RWPE2 (cell line): Measurements from ENCODE around the gene RGL3.

Source experiments
- ATAC-seq: fragments of 200-7000 bp; cut with Tn5 transposase; 3 replicates; pipeline ENCODE4 v1.9.1; 2021; ENCODE audit warnings: low read depth
- DNase-seq: peaks from one replicate; pipeline ENCODE4 v3.0.0-alpha.2; 2020; ENCODE audit warnings: low spot score
- H3K27ac ChIP-seq: fragments of 450-650 bp; 2 replicates; pipeline ENCODE4 v1.5.1; 2017; ENCODE audit warnings: mild to moderate bottlenecking; ENCODE audit not compliant: poor library complexity, severe bottlenecking
- H3K27me3 ChIP-seq: fragments of 250-450 bp; sonication (Bioruptor Pico); 2 replicates; pipeline ENCODE4 v1.5.1; 2021; ENCODE audit warnings: mild to moderate bottlenecking, moderate library complexity; ENCODE audit not compliant: insufficient read depth, poor library complexity, severe bottlenecking
- H3K36me3 ChIP-seq: fragments of 250-450 bp; sonication (Bioruptor Pico); 2 replicates; pipeline ENCODE4 v1.5.1; 2020; ENCODE audit warnings: low read depth, mild to moderate bottlenecking, moderate library complexity
- H3K4me1 ChIP-seq: fragments of 250-450 bp; sonication (Bioruptor Pico); 2 replicates; pipeline ENCODE4 v1.5.1; 2021; ENCODE audit warnings: mild to moderate bottlenecking, moderate library complexity; ENCODE audit not compliant: insufficient read depth, poor library complexity, severe bottlenecking
- H3K4me3 ChIP-seq: fragments of 250-450 bp; sonication (Bioruptor Pico); 2 replicates; pipeline ENCODE4 v1.5.1; 2021; ENCODE audit warnings: mild to moderate bottlenecking, moderate library complexity; ENCODE audit not compliant: severe bottlenecking
- H3K9me3 ChIP-seq: fragments of 250-450 bp; sonication (Bioruptor Pico); 2 replicates; pipeline ENCODE4 v1.5.1; 2021; ENCODE audit warnings: mild to moderate bottlenecking, moderate library complexity; ENCODE audit not compliant: severe bottlenecking
- CTCF ChIP-seq: fragments of 450-650 bp; IDR thresholded peaks from one replicate; pipeline ENCODE4 v1.5.1; 2017; ENCODE audit warnings: mild to moderate bottlenecking, moderate library complexity; ENCODE audit not compliant: poor library complexity, severe bottlenecking

The RGL3 gene

DNA sequence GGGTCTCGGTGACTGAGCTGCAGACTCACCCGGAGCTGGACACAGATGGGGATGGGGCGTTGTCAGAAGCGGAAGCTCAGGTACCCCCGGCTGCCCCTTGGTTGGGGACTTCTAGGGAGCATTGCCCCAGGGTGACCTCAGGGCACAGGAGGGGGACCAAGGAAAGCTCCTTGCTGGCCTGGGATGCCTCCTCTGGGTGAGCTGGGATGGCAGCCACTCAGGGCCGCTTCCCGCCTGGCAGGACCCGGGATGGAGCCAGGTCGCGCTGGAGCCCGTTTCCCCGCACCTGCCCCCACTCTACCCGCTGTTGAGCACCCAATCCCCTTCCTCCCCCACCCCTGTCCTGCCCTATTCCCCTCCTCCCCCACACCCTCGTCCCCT lies 27.1 kb upstream of the RGL3 start:
- no peak overlapping the region for H3K4me3 ChIP-seq
- H3K27me3 ChIP-seq = no peaks in the 10 kb centered on the region
- H3K4me1 ChIP-seq = peaks cover 12% of the 10 kb centered on the region
- ATAC-seq (no peak), DNase-seq (no peak)
- no peak for TF ChIP-seq CTCF
- no peak overlapping the region for H3K27ac ChIP-seq
- no peaks in the 10 kb centered on the region for H3K9me3 ChIP-seq
- H3K36me3 ChIP-seq = peaks cover 74% of the 10 kb centered on the region

DNA sequence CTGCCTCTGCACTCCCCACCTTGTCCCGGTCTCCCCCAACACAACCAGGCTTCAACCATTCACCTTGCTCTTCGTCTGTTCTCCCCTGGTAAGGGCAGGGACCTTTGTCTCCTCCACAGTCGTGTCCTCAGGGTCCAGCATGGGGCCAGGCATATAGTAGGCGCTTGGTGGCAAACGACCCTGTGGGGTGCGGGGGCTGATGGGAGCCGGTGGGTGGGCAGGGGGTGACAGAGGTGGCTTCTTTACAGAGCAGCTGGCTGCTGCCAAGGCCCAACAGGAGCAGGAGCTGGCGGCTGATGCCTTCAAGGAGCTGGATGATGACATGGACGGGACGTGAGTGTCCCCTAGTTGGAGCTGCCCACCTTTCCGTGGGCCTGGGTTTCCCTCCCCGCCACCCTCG lies 26.0 kb upstream of the RGL3 start:
- no peak for TF ChIP-seq CTCF
- H3K9me3 ChIP-seq = no peaks in the 10 kb centered on the region
- DNase-seq (no peak), ATAC-seq (no peak)
- no peak overlapping the region for H3K27ac ChIP-seq
- H3K4me3 ChIP-seq = no peak overlapping the region
- H3K36me3 ChIP-seq = peaks cover 85% of the 10 kb centered on the region
- peaks cover 12% of the 10 kb centered on the region for H3K4me1 ChIP-seq
- H3K27me3 ChIP-seq = no peaks in the 10 kb centered on the region

- no peaks in the 10 kb centered on the region for H3K9me3 ChIP-seq
- TF ChIP-seq CTCF = no peak
These were observed 24.9 kb upstream of the RGL3 start for GRCh38 chr19:11444059-11444458.

DNA sequence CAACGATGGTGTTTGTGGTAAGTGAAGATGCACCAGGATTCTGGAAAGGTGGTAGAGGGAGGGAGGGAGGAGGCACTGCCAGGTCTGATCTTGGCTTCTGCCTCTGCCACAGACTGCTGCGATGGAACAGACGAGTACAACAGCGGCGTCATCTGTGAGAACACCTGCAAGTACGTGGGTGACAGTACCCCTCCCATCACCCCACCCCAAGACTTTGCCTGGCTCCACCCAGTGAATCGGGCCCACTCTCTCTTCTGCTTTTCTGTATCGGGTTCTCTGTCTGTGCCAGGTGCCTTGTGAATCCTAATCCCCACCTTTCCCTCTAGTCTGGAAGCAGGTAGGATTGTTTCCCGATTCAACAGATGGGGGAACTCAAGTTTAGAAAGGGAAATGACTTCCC lies 18.8 kb upstream of the RGL3 start:
- no peak overlapping the region for H3K4me3 ChIP-seq
- peaks cover under 1% of the 10 kb centered on the region for H3K4me1 ChIP-seq
- no peaks in the 10 kb centered on the region for H3K27me3 ChIP-seq
- ATAC-seq = no peak
- no peak for DNase-seq
- peaks cover 64% of the 10 kb centered on the region for H3K36me3 ChIP-seq
- no peaks in the 10 kb centered on the region for H3K9me3 ChIP-seq
- TF ChIP-seq CTCF = no peak
- H3K27ac ChIP-seq = no peak overlapping the region

More at GRCh38 chr19:11444059-11444458, 24.9 kb upstream of the RGL3 start:
- Histone ChIP-seq H3K27ac (peak overlapping the region; percentile 48), H3K4me1 (peaks cover 12% of the 10 kb centered on the region), H3K4me3 (no peak overlapping the region), H3K27me3 (no peaks in the 10 kb centered on the region), H3K36me3 (peaks cover 87% of the 10 kb centered on the region)
- DNase-seq (no peak), ATAC-seq (peak; percentile 76)

DNA sequence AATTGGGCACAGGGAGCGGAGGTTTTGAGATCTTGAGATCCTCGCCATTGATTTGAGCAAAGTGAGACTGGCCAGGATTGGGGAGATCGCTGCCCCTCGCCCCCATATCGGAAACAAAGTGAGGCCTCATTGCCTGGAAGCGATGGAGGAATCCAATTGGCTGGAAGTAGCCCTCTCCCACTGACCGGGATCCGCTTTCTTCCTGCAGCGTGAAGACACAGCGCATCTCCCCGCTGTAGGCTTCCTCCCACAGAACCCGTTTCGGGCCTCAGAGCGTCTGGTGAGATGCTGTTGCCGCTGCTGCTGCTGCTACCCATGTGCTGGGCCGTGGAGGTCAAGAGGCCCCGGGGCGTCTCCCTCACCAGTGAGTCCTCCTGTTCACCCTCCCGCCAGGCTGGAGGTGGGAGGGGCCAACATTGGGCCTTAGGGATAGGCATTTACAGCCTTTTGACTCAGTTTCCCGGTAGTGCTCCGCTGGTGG lies 16.8 kb upstream of the RGL3 start:
- Histone ChIP-seq H3K36me3 (peaks cover 43% of the 10 kb centered on the region), H3K9me3 (no peaks in the 10 kb centered on the region), H3K27ac (peak overlapping the region; percentile 46), H3K4me3 (peak overlapping the region; percentile 67), H3K27me3 (no peaks in the 10 kb centered on the region), H3K4me1 (no peaks in the 10 kb centered on the region)
- no peak for TF ChIP-seq CTCF
- no peak for ATAC-seq
- DNase-seq = no peak
